GM12864 (cell line): ENCODE data around the gene NR2F1.

Experiments
- DNase-seq: peaks from one replicate; pipeline ENCODE4 v3.0.0-alpha.2; 2011; ENCODE audit warnings: low read depth
- H3K4me3 ChIP-seq: 2 replicates; pipeline ENCODE4 v1.5.1; 2011; ENCODE audit warnings: mild to moderate bottlenecking, low read depth, low read length, control low read depth
- TF ChIP-seq, protein P1 (sequence below): IDR thresholded peaks from 2 replicates; pipeline ENCODE4 v1.5.1; 2011; ENCODE audit warnings: low read depth, mild to moderate bottlenecking, moderate library complexity, low read length, control low read depth, inconsistent platforms; ENCODE audit errors: missing control alignments

Gene NR2F1

DNA sequence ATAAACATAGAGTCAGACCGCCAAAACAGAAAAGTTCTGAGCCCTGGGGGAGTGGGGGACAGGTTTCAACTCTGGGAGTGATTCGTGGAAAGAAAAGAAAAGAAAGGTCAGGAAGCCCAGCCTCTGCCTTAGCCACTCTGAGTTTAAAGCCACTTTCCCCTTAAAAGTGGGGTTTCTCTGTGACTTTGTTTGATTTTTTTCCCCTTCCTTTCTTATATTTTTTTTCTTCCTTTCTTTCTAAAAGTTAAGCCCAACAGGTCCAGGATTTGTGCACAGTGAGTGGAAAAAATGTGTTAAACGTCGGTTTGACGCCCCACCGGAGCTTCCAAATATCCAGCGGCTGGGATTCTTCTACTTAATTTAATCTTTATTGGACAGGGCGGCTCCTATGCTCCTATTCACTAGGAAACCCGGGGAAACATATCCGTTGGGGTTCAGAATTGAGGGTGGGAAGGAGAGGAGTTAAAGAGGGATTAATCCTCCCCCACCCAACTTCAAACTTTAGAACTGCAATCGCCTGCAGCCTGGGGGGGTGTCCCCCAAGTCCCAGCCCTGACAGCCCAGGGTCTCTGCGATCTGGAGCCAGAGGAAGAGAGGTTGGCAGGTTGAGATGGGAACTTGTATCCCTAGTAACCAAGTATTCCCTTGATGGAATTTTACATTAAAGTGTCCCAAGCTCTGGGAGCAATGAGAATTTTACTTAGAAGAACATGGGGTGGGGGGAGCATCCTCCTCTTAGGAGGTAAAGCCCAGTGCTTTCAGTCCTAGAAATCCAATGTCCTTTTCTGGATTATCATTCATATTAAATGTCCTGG lies 8.3 kb upstream of the NR2F1 start:
- H3K4me3 ChIP-seq: no peak overlapping the region
- no peak for DNase-seq
- TF ChIP-seq, protein P1, sequence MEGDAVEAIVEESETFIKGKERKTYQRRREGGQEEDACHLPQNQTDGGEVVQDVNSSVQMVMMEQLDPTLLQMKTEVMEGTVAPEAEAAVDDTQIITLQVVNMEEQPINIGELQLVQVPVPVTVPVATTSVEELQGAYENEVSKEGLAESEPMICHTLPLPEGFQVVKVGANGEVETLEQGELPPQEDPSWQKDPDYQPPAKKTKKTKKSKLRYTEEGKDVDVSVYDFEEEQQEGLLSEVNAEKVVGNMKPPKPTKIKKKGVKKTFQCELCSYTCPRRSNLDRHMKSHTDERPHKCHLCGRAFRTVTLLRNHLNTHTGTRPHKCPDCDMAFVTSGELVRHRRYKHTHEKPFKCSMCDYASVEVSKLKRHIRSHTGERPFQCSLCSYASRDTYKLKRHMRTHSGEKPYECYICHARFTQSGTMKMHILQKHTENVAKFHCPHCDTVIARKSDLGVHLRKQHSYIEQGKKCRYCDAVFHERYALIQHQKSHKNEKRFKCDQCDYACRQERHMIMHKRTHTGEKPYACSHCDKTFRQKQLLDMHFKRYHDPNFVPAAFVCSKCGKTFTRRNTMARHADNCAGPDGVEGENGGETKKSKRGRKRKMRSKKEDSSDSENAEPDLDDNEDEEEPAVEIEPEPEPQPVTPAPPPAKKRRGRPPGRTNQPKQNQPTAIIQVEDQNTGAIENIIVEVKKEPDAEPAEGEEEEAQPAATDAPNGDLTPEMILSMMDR: no peak

DNA sequence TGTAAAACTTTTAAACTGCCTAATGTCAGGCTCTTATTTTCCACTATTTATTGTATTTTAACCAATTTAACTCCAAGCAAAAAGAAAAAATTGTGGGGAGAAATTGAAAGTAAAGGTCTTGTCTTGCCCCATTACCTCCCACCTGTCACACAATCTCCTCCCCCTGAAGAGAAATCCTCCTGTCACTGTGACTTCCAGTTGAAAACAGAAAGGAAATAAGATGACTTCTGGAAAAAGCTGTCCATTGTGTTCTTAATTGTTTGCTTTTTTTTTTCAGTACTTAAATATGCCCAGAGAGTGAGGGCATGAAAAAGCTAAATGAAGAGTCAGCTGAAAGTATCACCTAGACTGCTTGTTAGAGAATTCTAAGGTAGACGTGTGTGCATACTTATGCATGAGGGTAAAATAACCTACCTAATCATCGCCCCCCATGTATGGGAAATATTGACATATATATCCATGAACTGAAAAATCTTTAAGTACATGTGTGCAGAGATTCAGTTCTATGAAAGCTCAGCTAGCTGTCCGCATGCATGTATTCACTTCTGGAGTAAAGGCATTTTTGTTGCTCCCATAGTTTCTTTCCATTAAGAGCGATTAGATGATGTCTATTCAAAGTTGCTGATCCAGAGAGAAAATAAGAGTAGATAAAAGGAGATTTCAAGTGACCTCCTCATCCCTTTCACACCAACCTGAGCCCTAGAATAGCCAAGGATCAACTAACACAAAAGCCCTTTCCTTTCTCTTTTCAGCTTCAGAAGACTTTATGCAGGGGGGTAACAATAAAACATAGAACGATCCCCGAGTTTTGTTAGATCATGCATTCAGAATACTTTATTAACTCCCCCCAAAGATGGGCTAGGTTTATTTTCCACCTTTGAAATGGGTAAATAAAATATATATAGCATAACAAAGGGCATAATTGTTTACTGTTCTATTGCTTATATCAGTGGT lies 7.3 kb upstream of the NR2F1 start:
- DNase-seq: no peak
- TF ChIP-seq, protein P1: no peak
- no peak overlapping the region for H3K4me3 ChIP-seq

DNA sequence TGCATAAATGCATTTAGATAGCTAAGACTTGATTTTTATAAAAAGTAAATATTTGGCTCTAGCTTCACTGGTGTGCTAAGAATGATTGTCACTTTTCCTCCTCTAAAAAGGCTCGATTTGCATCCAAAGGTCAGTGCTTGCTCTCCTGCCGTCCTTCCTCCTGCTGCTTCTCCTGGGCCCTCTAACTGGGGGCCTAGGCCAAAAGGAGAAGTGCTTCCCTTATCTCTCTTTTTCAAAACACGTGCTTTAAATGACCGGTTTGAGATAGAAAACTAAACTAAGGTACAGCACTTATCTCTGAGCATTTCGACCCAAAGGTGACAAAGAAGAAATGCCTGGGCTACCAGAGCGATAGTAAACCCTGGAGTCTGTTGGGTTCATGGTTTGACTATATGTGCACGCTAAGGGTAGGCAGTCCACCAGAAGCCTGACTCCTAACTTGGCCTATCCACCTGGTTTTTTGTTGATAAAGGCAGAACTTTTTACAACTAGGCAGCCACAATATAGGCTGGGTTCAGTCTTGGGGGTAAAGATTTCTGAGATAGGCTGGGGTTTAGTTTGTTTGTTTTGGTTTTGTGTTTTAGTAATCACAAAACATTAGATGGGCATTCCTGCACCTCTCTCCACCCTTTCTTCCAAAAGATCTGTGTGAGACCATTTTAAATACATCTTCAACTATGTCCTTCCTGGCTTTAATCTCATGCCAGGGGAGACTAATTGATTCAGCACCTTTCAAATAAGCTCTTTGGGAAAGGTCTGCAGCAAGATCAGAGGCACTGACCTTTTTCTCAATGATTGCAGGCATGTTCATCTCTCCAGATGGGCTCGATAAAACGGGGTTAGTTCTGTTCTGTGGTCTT lies 5.8 kb upstream of the NR2F1 start:
- TF ChIP-seq, protein P1: no peak
- no peak for DNase-seq
- no peak overlapping the region for H3K4me3 ChIP-seq

DNA sequence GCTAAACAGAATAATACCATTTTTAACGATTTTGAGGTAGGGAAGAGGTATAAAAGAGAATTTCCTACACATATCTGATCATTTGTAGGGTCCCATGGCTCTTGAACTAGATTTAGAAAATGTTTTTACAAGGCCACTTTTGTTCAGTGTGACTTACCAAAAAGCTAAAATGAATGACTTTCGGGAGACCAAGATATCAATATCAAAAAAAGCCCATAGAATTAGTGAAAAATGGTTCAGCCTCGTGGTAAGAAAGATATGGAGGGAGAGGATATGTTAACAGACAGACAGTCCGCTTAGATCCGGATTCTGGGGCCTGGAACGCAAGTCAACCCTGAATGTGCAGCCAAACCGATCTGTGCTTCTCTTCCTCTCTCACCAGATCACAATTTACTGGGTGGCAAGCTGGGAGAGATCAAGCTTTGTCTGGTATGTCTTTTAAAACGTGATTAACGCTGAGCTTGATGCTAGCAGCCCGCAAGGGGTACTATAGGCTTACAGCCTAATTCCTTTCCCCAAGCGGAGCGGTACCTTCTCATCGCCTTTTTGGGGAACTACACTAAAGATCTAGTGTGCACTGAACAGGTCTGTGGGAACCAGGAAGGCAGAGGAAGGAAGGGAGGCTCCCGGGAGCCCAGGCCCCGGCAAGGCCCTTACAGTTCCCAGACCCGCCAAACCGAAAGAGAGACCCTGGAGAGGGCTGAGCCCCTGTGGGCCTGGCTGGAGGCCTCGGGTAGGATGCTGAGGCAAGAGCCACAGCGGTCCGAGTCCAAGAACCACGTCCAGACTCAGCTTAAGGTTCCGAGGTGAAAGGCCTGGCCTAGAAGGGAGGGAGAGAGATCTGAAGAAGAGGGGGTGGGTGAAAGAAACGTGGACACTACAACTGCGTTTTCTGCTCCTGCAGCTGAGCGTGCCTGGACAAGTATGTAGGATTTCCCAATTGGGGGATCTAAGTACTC lies 4.9 kb upstream of the NR2F1 start:
- TF ChIP-seq, protein P1: no peak
- no peak overlapping the region for H3K4me3 ChIP-seq
- no peak for DNase-seq

DNA sequence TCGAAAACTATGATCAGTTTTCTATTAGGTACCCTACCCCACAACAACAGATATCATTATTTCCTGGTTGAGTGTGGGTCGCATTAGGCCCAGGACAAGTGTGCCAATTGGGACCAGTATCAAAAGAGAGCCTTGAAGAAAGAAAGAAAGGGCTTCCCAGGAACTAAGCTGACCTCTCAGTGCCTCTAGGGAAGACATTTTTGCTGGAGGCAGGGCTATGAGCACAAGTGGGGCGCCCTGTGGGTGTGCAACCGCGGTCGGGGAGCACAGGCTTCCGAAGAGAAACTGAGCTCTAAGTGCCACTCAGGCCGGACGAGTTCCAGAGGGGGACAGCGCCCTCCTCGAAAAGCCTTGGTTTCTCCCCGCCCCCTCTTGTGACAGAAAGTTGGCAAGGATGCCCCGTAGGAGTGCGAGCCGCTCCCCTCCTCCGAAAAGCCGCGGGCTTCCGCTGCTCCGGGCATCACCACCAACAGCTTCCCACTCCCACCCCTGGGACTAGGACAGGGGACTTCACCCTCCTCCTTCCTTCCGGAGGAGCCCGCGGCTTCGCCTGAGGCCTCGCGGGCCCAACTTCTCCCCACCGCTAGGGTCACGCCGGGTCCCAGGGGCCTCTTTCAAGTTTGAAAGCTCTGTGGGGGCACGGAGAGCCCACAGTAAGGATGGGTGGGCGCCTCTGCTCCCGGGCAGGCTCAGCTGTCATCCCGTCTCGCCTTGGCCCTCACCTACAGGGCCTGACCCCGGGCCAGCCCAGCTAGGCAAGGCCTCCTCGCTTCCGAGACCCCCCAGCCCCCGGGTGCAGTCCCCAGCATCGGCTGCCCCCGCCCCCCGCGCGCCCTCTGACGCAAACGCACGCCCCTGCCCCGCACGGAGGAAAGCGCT lies 4.0 kb upstream of the NR2F1 start:
- no peak overlapping the region for H3K4me3 ChIP-seq
- TF ChIP-seq, protein P1: no peak
- no peak for DNase-seq
